ENCODE measurements around the gene PMF1.

GRCh38 chr1:156247460-156248322, 34.9 kb downstream of the PMF1 start, which contains the start of gene PAQR6:
- TF ChIP-seq CTCF (conservative IDR thresholded peaks at IDR 0.05; ENCODE audit: low read depth in 2 of 2) = 0 out of 4 replicates have a peak, but pooled peaks of 1 of the 2 experiments have one; percentile 0
- TF ChIP-seq EZH2phosphoT487 (IDR thresholded peaks at IDR 0.05; ENCODE audit: unreplicated experiment) = no peak
- no peak for TF ChIP-seq STAT1 (IDR thresholded peaks at IDR 0.05; ENCODE audit: unreplicated experiment)
- no peak for TF ChIP-seq POLR2AphosphoS5 (IDR thresholded peaks at IDR 0.05; ENCODE audit: low read depth)
- no peak for TF ChIP-seq EZH2 (IDR thresholded peaks at IDR 0.05; ENCODE audit: low read depth, unreplicated experiment)
- TF ChIP-seq REST (IDR thresholded peaks at IDR 0.05; ENCODE audit: unreplicated experiment) = no peak
- no peak for TF ChIP-seq ETS1 (IDR thresholded peaks at IDR 0.05)
- no peak for TF ChIP-seq JUNB (IDR thresholded peaks at IDR 0.05; ENCODE audit: unreplicated experiment)
- no peak for TF ChIP-seq CREB1 (CRISPR knock-in tag; IDR thresholded peaks at IDR 0.05; ENCODE audit: low read depth)
- TF ChIP-seq ZNF114 (CRISPR knock-in tag; IDR thresholded peaks at IDR 0.05) = no peak
- no peak for TF ChIP-seq NANOG (IDR thresholded peaks at IDR 0.05; ENCODE audit: borderline replicate concordance)
- TF ChIP-seq ZNF462 (CRISPR knock-in tag; IDR thresholded peaks at IDR 0.05) = no peak
